NCI-H1436 (cell line): ENCODE measurements around the gene CALB2.

Experiments used
- DNase-seq: peaks from one replicate; lab custom pipeline; 2025; lab: John Stamatoyannopoulos, UW

Gene CALB2

DNA sequence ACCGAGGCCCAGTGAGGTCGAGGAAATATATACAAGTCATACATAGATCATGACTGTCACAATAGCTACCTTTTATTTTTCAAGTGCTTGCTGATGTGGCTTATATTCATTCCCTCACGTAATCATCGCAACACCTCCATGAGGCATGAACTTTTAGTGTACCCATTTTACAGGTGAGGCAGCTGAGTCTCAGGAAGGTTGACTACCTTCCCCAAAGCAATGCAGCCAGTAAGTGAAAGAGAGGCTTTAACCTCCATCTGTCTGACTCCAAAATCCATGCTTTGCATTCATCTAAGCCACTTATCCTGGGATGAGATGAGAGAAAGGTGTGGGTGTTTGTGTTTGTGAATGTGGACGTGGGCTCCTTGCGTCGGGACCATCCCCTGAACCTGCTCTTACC lies 30.8 kb downstream of the CALB2 start:
- DNase-seq: no peak

DNA sequence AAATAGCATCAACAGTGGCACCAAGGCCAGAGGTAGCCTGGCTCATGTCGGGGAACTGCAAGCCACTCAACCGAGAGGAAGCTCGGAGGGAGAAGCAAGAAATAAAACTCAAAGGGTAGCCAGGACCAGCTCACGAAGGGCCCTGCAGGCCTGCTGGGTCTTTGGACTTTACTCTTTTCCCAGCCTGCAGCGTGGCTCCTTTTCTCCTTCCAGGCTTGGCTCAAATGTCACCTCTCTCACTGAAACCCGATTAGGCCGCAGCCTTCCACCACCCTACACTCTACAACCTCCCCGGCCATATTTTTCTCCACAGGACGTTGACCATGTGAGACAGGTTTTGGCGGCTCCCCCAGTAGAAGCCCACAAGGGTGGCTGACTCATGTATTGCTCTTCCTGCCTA lies 38.1 kb downstream of the CALB2 start:
- DNase-seq: no peak

DNA sequence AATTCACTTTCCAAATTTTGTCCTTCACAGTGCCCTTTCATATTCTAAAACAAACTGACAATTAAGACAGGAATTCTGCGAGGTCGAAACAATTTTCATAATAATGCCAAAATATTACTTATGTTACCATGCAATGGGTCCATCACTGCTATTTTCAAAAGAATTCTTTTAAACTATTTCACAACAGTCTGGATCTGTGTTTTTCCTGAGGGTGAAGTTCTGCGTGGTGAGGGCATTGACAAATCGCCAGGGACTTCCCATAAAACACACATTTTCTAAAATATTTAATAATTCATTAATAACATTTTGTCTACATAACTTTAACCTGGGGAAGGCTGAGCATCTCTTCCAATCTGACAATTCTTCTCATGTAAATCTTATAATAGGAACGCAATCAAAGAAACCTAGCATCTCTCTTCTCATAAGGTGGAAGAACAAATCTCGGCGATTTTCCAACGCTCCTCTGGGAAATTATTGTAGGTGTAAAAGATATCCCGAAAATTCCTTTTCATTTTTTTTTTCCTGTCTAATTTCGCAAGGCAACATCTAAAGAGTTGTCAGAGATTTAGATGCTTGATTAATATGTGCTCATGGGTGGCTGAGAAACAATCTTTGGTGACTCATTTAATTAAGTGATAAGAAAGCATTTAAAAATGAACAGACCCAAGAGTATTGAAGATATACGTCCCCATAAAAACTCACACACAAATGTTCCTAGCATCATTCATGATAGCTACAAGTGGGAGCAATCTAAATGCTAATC lies 41.5 kb downstream of the CALB2 start:
- DNase-seq: no peak

DNA sequence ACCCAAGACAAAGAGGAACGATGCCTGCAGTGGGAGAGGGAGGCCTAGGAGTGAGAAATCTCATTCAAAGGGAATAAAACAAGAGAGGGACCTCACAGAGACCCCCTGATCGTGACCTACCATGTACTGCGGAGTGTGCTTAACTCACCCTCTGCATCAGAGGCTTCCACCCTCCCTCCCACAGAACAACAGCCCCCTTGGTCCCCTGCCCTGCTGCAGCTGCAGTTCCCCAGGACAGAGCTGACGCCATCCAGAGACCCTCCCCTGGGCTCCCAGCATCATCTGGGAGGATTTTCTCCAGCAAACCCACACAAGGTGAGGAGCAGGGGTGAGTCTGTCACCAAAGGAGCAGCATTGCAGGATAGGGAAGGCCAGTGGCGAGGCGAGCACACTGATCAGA lies 43.5 kb downstream of the CALB2 start:
- DNase-seq: no peak

DNA sequence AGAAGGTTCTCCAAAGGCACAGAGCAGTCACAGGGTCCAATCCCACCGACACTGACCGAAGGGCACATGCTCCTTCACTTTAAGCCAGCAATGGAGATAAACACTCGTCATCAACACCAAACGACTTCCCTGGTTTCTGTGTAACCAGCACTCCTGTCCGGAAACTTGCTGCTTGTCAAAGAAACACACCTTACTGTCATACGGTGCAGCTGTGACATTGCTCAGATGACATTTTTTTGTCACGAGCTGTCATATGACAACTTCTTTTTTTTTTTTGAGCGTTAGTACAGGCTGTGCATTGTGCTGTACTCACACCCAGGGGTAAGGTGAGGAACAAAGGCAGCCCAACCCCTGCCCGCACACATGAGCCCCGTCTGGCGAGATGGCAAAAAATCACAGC lies 44.2 kb downstream of the CALB2 start:
- no peak for DNase-seq

DNA sequence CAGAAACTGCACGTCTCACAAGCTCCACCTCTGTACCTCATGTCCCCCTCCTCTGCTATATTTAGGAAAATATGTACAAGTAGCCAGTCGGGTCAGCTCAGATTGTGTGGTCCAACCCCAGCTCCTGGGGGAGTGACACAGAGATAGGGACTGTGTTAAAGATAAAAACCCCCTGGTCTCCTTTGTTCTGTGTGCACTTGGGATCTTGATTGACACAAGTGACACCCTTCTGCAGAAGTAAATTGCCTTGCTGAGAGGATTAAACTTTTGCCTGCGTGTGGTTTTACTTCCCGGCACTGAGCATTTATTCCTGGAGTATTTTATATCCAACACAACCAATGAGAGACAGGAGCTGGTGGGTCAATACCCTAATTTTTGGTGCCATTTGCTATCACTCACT lies 45.8 kb downstream of the CALB2 start:
- DNase-seq: no peak

DNA sequence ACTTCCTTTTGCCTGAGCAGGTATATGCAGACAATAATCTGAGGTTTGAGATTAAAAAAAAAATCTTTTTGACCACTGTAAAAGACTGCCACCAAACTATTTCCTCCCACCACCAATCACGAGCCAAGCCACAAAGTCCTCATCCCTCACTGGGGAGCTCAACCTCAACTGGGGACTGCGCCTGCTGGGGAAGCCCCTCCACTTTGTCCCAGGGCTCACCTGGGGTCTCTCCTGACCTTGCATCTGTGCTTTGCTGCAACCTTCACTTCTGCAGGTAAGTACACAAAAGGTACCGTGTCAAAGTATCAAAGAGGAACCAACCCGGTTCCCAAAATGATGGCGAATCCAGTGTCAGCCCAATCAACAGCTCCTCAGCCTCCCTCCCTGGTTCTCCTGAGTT lies 47.8 kb downstream of the CALB2 start:
- no peak for DNase-seq

DNA sequence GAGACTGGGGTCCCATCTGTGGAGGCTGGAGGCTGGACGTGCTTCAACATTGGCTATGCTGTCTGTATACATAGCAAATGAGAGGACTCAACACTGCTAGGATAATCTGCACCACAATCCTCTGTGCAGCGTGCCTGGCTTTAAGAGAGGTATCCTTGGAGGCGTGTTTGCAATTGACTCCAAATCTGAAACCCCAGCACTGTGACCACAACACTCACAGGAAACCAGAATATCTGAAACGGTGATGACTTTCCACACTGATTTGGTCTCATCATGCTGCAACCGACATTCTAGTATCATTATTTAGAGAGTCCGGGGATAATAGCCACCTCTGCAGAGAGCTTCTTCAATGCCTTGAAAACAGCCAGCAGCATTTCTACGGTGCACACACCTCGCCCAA lies 48.2 kb downstream of the CALB2 start:
- DNase-seq: no peak

DNA sequence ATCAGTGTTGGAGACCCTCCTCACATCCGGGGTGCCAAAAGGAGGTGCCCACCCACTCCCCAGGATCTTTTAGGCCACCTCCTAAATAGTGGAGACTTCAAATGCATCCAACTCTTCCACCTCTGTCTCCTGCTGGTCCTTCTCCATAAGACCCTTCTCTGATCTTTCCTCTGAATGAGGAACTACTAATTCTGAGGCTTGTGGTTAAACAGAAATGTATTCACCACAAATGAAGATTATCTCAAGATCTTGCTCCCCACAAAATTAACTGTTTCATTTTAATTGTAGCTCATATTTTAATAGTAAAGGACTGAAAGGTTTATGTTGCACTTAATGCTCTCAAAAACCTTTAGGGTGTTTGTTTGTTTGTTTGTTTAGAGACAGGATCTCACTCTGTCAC lies 49.2 kb downstream of the CALB2 start:
- DNase-seq: no peak

DNA sequence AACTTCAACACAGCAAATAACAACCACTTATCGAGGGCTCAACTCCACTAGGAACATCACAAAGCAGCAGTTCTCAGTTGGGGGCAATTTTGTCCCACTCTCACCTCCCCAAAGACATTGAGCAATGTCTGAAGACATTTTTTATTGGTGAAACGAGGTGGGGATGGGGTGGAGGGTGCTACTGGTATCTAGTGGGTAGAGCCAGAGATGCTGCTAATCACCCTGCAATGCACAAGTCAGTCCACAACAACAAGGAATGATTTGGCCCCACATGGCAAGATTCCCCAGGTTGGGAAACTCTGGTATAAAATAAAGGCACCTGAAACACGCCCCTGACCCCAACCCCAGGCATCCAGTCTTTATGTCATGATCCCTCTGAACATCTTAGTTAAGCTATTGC lies 50.0 kb downstream of the CALB2 start:
- no peak for DNase-seq

DNA sequence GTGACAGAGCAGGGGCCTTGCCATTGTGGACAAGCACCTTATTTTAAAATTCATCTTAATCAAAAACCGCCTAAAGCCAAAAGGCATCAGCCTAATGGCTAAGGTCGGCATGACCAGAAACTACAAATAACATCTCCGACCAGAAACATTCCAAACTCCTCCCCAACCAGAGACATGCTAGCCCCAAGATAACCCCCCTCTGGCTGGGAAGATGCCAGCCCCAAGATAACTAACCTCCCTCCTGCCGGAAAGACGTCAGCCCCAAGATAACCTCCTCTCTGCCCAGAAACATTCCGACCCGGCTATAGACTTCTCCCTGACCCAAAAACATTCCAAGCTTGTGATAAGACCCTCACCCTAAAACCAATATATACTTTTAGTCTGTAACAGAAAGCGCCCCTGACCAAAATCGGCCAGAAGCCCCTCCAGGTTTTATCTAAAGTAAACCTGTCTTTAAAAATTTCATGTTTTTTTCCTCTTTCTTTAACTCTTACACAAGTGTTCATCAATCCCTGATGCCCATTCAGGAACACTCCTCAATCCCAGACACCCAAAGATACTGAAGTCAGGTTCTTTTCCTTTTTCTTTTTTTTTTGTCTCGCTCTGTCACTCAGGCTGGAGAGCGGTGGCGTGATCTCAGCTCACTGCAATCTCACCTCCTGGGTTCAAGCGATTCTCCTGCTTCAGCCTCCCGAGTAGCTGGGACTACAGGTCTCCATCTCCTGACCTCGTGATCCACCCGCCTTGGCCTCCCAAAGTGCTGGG lies 50.7 kb downstream of the CALB2 start:
- no peak for DNase-seq

DNA sequence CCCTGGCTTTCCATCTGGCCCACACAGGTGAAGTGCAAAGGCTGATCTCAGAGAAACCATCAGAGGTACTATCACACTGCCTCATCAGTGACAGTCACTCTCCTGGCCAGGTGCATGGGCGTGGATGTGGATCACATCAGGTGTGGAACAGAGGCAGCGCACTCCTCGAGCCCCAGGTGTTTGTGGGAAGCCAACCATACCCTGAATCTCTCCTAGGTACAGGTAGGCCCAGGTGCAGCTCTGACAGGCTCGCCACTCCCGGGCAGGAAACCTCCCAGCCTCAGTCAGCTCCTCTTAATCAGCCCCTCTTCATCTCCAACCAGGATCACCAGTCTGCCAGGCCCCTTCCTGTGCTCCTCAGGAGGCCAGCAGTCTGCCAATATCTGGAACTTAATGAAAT lies 51.6 kb downstream of the CALB2 start:
- no peak for DNase-seq

DNA sequence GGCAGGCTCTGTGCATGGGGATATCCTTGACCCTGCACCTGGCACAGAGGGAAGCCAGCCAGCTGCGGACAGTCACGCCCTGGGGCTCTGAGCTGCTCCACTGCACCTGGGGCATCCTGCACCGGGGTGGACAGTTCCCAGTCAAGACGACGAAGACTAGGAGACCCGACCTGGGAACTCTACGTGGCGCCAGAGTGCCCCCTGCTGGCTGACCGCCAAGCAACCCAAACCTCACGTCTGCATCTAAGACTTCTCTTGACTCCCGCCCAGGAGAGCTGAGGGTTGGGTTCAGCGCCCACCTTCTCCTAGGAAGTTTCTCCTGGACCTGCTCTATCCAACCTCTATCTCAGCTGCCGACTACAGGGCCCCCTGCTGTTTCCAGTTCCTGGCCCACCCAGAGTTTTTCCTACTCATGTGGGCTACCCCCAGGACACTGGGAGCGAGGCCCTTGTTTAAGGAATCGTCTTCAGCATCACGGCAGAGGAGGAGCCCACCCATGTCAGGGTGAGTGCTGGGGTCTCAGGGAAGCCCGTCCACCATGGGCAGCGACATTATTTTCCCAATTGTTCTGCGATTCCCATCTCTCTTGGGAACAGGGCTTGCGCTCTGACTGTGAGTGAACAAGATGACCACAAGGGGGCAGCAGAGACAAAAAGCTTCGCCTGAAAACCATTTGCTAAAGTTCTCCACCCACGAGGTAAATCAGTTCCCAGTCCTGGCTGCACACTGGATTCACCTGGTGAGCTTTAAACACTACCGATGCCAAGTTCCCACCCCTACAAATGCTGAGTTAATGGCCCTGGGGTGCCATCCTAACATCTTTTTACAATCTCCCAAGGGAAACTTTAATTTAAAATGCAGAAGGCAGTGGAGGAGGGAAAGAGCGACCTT lies 54.0 kb downstream of the CALB2 start:
- DNase-seq: peak; percentile 63

DNA sequence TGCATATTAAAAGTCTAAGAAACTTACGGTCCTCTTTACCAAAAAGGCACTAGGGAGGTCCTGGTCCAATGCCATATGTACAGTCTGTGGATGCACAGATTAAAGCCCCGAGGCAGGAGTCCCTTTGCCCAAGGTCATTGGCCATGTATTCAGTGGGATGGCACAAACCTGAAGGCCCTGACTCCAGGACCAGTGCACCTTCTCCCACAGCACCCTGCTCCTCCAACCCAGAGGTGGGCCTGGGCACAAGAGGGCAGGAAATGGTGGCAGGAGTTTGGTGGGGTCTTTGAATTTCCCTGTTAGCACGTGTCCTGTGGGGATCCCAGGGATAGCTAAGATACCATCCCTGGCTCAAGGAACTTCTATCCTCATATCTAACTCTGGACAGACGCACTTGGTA lies 54.8 kb downstream of the CALB2 start:
- DNase-seq: no peak

DNA sequence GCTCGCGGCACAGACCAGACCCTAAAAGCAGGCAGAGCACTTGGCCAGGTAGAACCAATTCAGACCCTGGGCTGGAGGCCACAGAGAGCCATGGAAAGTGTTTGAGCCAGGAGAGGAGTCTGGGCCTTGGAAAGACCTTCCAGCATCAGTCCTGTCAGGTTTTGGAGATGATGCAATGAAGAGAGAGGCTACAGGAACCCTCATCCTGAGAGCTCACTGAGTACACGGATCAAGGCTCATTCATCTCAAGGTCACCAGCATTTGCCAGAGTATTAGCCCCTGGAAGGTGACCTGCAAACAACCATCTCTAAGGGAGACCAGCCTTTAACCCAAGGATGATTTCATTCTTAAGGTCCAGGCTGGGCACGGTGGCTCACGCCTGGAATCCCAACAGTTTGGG lies 55.5 kb downstream of the CALB2 start:
- DNase-seq: no peak

DNA sequence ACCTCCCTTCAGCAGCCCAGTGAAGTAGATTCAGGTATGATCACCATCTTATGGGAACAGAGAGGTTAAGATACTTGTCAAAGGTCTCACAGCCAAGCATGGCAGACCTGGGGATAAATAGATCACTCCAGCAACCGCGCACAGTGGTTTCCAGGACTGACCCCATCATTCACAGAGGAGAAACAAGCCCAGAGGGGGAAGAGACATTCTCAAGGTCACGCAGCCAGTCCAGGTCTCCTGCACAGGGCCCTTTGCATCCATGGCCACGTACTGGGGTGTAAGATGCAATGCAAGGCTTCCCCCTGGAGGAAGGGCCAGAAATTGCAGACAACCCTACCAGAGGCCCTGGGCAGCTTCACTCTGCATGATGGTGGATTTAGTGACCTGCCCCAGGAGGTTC lies 63.4 kb downstream of the CALB2 start:
- DNase-seq: no peak

DNA sequence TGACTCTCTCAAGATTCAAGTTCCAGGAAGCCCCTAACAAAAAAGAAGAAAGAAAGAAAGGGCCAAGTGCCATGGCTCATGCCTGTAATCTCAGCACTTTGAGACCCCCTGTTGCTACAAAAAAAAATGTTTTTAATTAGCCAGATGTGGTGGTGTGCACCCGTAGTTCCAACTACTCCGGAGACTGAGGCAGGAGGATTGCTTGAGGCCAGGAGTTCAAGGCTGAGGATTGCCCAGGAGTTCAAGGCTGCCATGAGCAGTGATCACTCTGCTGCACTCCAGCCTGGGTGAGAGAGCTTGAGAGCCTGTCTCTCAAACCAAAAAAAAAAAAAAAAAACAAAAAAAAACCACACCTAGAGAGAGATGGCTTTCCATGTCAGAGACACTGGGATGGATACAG lies 64.5 kb downstream of the CALB2 start:
- DNase-seq: no peak

DNA sequence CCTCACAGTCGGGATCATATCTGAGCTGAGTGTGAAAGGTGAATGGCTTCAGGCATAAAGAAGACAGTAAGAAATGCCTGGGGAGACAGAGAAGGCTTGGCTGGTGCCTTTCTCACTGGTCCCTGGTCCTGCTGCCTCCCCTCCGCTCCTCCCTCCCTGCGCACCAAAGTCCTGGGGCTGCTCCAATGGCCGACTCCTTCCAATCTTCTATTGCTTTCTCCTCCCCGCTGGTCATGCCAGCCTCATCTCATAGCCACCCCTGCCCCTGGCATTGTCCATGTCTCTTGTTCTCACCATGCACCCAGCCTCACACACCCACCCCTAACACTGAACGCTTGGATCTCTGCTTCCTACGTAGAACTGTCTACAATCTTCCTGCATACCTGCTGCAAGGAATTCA lies 65.3 kb downstream of the CALB2 start:
- no peak for DNase-seq

DNA sequence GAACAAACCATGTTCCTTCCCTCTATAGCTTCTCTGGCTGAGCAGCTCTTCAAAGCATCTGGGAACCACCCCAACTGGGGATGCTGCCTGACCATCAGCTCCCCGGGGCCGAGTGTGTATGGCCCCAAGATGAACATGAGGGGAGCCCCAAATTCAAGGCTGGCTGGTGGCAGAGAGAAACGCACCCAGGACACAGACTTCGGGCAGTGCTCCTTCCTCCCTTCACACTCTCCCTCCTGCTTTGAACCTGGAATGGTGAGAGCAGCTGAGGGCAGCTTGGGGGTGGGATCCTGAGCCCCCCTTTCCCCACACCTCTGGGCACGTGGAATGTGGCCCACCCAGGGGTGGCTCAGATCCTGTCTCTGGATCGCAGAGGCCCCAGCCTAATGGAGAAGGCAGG lies 66.1 kb downstream of the CALB2 start:
- DNase-seq: no peak

DNA sequence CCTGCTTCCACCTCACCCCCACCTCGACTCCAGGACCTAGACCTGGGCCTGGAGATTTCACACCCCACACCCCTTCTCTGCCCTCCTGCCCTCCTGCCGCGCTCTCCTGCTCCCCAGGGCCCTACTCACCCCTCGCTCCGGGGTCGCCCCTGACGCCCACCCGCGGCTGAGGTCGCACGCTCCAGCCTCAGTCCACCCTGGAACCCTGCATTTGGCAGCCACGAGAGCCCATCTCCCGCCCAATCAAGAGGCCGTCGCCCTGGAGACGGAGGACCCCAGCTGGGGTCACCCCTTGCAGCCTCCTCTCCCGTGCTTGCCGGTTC lies 67.2 kb downstream of the CALB2 start:
- no peak for DNase-seq

DNA sequence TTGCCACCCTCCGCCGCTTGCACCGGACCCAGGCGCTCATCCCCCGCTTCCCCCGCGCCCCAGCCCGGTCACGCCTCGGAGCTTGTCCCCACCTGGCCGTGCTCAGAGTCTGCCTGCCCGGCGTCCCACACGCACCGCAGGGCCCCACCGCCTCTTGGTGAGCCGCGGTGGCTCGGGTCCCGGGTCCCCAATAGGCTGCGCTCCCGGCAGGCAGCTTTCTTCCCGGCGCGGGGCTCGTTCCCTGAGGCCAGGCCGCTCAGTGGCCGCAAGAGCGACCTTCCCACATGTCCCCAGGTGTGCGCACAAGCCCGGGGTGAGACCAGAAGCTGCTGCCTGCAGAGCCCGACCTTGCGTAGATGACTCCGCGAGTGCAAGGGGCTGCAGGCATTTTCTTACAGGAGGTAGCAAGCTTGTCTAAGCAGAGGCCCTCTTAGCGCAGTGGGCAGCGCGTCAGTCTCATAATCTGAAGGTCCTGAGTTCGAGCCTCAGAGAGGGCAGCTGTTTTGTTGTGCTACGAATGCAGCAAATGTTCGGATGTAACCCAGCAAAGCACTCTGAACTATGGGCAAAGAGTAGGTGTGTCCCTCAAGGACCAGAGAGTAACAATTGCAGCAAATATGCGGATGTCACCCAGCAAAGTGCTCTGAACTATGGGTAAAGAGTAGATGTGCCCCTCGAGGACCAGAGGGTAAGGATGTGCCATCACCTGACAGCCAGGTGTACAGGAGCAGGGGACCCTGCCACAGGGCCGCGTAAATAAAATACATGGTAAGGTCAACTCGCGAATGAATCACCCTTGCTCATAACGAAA lies 67.8 kb downstream of the CALB2 start:
- DNase-seq: peak; percentile 60
